WERI-Rb-1 (cell line): Measurements from ENCODE around the gene SERPINA10.

Source experiments
- DNase-seq: peaks from one replicate; pipeline ENCODE4 v3.0.0-alpha.2; 2020
- H3K27ac ChIP-seq: fragments of 250-450 bp; sonication (Bioruptor Pico); 2 replicates; pipeline ENCODE4 v1.5.1; 2020; ENCODE audit warnings: mild to moderate bottlenecking, moderate library complexity
- H3K27me3 ChIP-seq: fragments of 250-450 bp; sonication (Bioruptor Pico); 2 replicates; pipeline ENCODE4 v1.5.1; 2021; ENCODE audit warnings: mild to moderate bottlenecking, low read depth, moderate library complexity; ENCODE audit not compliant: insufficient read depth, severe bottlenecking
- H3K36me3 ChIP-seq: fragments of 250-450 bp; sonication (Bioruptor Pico); 2 replicates; pipeline ENCODE4 v1.5.1; 2020; ENCODE audit warnings: mild to moderate bottlenecking, moderate library complexity
- H3K4me3 ChIP-seq: 2 replicates; pipeline ENCODE4 v1.5.1; 2011; ENCODE audit warnings: low read depth, mild to moderate bottlenecking, control low read depth, low read length
- H3K9me3 ChIP-seq: fragments of 250-450 bp; sonication (Bioruptor Pico); 2 replicates; pipeline ENCODE4 v1.5.1; 2021; ENCODE audit warnings: mild to moderate bottlenecking, moderate library complexity; ENCODE audit not compliant: severe bottlenecking
- CTCF ChIP-seq: IDR thresholded peaks from 2 replicates; pipeline ENCODE4 v1.5.1; 2011; ENCODE audit warnings: low read depth, mild to moderate bottlenecking, control low read depth, inconsistent platforms, low read length

Gene SERPINA10

GRCh38 chr14:94237046-94237445 is 56.0 kb downstream of the SERPINA10 start:
- peaks cover 46% of the 10 kb centered on the region for H3K36me3 ChIP-seq
- DNase-seq = no peak
- no peak overlapping the region for H3K27ac ChIP-seq
- H3K4me3 ChIP-seq = no peak overlapping the region
- H3K27me3 ChIP-seq = no peaks in the 10 kb centered on the region
- no peak for TF ChIP-seq CTCF
- H3K9me3 ChIP-seq = no peaks in the 10 kb centered on the region
